GM12891 (cell line): Measurements from ENCODE around the gene DSTYK.

Experiments used
- PAX5 ChIP-seq: IDR thresholded peaks from 2 replicates; pipeline ENCODE4 v1.6.1; 2011; ENCODE audit warnings: low read length, moderate library complexity, mild to moderate bottlenecking; ENCODE audit not compliant: insufficient read depth, severe bottlenecking
- POLR2A ChIP-seq: IDR thresholded peaks from 2 replicates; pipeline ENCODE4 v1.6.1; 2011; ENCODE audit warnings: low read depth, low read length, control low read depth
- POLR2AphosphoS5 ChIP-seq: IDR thresholded peaks from 2 replicates; pipeline ENCODE4 v1.6.1; 2011; ENCODE audit warnings: low read depth, low read length, control low read depth
- POU2F2 ChIP-seq: IDR thresholded peaks from 2 replicates; pipeline ENCODE4 v1.6.1; 2011; ENCODE audit warnings: low read depth, mild to moderate bottlenecking, control low read depth, low read length, moderate library complexity
- SPI1 ChIP-seq: IDR thresholded peaks from 2 replicates; pipeline ENCODE4 v1.6.1; 2011; ENCODE audit warnings: low read depth, low read length, control low read depth
- TAF1 ChIP-seq: IDR thresholded peaks from 2 replicates; pipeline ENCODE4 v1.6.1; 2011; ENCODE audit warnings: low read depth, low read length, control low read depth

DNA sequence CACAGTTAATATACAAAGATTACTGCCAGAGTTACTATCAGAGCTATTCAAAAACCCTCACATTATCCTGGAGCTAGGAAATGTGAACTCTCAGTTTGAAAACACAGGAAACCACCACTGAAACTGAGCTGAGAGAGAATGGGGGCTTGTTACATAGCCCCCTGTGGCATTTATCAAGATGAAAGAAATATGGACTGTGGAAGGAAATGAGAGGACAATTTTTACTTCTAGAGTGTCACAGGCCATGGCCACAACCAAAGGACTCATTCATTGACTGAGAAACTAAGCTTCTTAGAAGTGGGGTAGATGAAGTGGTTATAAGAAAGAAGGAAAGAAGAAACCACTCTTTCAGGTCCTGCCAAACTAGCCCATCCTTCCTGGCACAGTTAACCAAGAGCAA lies 25.3 kb downstream of the DSTYK start:
- TF ChIP-seq POLR2A (no peak), POLR2AphosphoS5 (no peak), SPI1 (no peak), TAF1 (no peak), POU2F2 (no peak), PAX5 (no peak)
